IMR-90 (cell line): Measurements from ENCODE around the gene LRP3. TPM values are rescaled to one million over a fixed set of nuclear protein-coding genes. Genes with fewer than 3 reads are reported as not detected.

Source experiments
- ATAC-seq: fragments of 200-7000 bp; cut with Tn5 transposase; 2 replicates; pipeline ENCODE4 v1.9.1; 2020; ENCODE audit warnings: low read depth, mild to moderate bottlenecking, moderate library complexity
- BruUV-seq: library from RNA; stranded (reverse); fragments of 400-500 nt; replicated peaks from 2 replicates; lab custom pipeline; 2021; lab: Mats Ljungman, UMichigan
- CTCF ChIA-PET: fragments of 300-600 bp; formaldehyde crosslinking; extraction: SDS; loops from one replicate; lab custom pipeline; 2021; ENCODE audit warnings: antibody characterized with exemption; lab: Yijun Ruan, JAX
- POLR2A ChIA-PET: fragments of 300-600 bp; sonication (Branson Sonifier 250); formaldehyde crosslinking; loops from one replicate; lab custom pipeline; 2022; ENCODE audit warnings: antibody characterized with exemption; ENCODE audit not compliant: unreplicated experiment; lab: Charles Lee
- DNase-seq: peaks from one replicate; pipeline ENCODE4 v3.0.0; 2013
- H2AFZ ChIP-seq: replicated peaks from 2 replicates; pipeline ENCODE3; 2013; ENCODE audit warnings: low read length, mild to moderate bottlenecking; ENCODE audit not compliant: poor library complexity
- H2AK5ac ChIP-seq: 2 replicates; pipeline ENCODE4 v1.6.1; 2013; ENCODE audit warnings: low read depth, low read length, inconsistent platforms
- H2AK9ac ChIP-seq: replicated peaks from 2 replicates; pipeline ENCODE3; 2013; ENCODE audit warnings: mild to moderate bottlenecking, low read depth, low read length, moderate library complexity; ENCODE audit not compliant: poor library complexity
- H2BK120ac ChIP-seq: 2 replicates; pipeline ENCODE4 v1.6.1; 2013; ENCODE audit warnings: low read depth, low read length, inconsistent platforms
- H2BK15ac ChIP-seq: 3 replicates; pipeline ENCODE4 v1.6.1; 2013; ENCODE audit warnings: low read depth, low read length, inconsistent platforms
- H2BK20ac ChIP-seq: 2 replicates; pipeline ENCODE4 v1.6.1; 2013; ENCODE audit warnings: low read depth, mild to moderate bottlenecking, inconsistent platforms, low read length, moderate library complexity
- H2BK5ac ChIP-seq: 2 replicates; pipeline ENCODE4 v1.6.1; 2013; ENCODE audit warnings: mild to moderate bottlenecking, low read depth, low read length, inconsistent platforms; ENCODE audit not compliant: poor library complexity, severe bottlenecking
- H3K14ac ChIP-seq: replicated peaks from 2 replicates; pipeline ENCODE4 v1.6.1; 2013; ENCODE audit warnings: low read depth, low read length, inconsistent platforms
- H3K18ac ChIP-seq: 2 replicates; pipeline ENCODE4 v1.6.1; 2013; ENCODE audit warnings: low read depth, low read length, control low read depth
- H3K23ac ChIP-seq: 2 replicates; pipeline ENCODE4 v1.6.1; 2013; ENCODE audit warnings: low read depth, low read length, inconsistent platforms
- H3K27ac ChIP-seq: 2 replicates; pipeline ENCODE4 v1.5.1; 2013; ENCODE audit warnings: mild to moderate bottlenecking, control low read depth, low read length; ENCODE audit not compliant: insufficient read depth
- H3K27me3 ChIP-seq: 2 replicates; pipeline ENCODE4 v1.6.1; 2013; ENCODE audit warnings: low read length; ENCODE audit not compliant: control insufficient read depth, insufficient read depth
- H3K36me3 ChIP-seq: 2 replicates; pipeline ENCODE4 v1.6.1; 2013; ENCODE audit warnings: low read length, mixed read lengths; ENCODE audit not compliant: control insufficient read depth, insufficient read depth
- H3K4ac ChIP-seq: 2 replicates; pipeline ENCODE4 v1.6.1; 2013; ENCODE audit warnings: low read depth, low read length, inconsistent platforms
- H3K4me1 ChIP-seq: 2 replicates; pipeline ENCODE4 v1.6.1; 2013; ENCODE audit warnings: low read length, mixed read lengths; ENCODE audit not compliant: control insufficient read depth, insufficient read depth
- H3K4me2 ChIP-seq: 2 replicates; pipeline ENCODE4 v1.6.1; 2013; ENCODE audit warnings: low read depth, mild to moderate bottlenecking, control low read depth, low read length, moderate library complexity
- H3K4me3 ChIP-seq: 2 replicates; pipeline ENCODE4 v1.5.1; 2013; ENCODE audit warnings: low read depth, mild to moderate bottlenecking, control low read depth, low read length, moderate library complexity; ENCODE audit not compliant: insufficient read depth
- H3K56ac ChIP-seq: 2 replicates; pipeline ENCODE4 v1.6.1; 2013; ENCODE audit warnings: low read length, inconsistent platforms; ENCODE audit not compliant: insufficient read depth; ENCODE audit errors: extremely low read depth
- H3K79me1 ChIP-seq, 2 experiments: 2 replicates each; pipeline ENCODE4 v1.6.1; 2013; ENCODE audit warnings: low read length in 2 of 2, inconsistent platforms in 1 of 2, low read depth in 1 of 2
- H3K9ac ChIP-seq: 2 replicates; pipeline ENCODE4 v1.6.1; 2013; ENCODE audit warnings: low read depth, low read length, control low read depth
- H3K9me1 ChIP-seq: 2 replicates; pipeline ENCODE4 v1.6.1; 2013; ENCODE audit warnings: low read length, inconsistent platforms; ENCODE audit not compliant: insufficient read depth
- H3K9me3 ChIP-seq: 2 replicates; pipeline ENCODE4 v1.6.1; 2013; ENCODE audit warnings: low read length; ENCODE audit not compliant: control insufficient read depth, insufficient read depth
- H4K20me1 ChIP-seq: 2 replicates; pipeline ENCODE4 v1.6.1; 2013; ENCODE audit warnings: low read length, inconsistent platforms; ENCODE audit not compliant: insufficient read depth
- H4K5ac ChIP-seq: 2 replicates; pipeline ENCODE4 v1.6.1; 2013; ENCODE audit warnings: mild to moderate bottlenecking, low read depth, low read length, control low read depth
- H4K8ac ChIP-seq, 2 experiments: 2 replicates each; pipeline ENCODE4 v1.6.1; 2013; ENCODE audit warnings: low read depth in 2 of 2, low read length in 2 of 2, control low read depth in 1 of 2, inconsistent platforms in 1 of 2
- H4K91ac ChIP-seq: 2 replicates; pipeline ENCODE4 v1.6.1; 2013; ENCODE audit warnings: low read depth, low read length, inconsistent platforms; ENCODE audit not compliant: insufficient read depth
- BHLHE40 ChIP-seq: fragments of 150-350 bp; IDR thresholded peaks from 2 replicates; pipeline ENCODE4 v1.6.1; 2016; ENCODE audit warnings: mild to moderate bottlenecking, low read depth, low read length
- CEBPB ChIP-seq: IDR thresholded peaks from 2 replicates; pipeline ENCODE4 v1.6.1; 2012; ENCODE audit warnings: low read depth, low read length, improper control_type of control experiment
- CHD1 ChIP-seq: IDR thresholded peaks from 2 replicates; pipeline ENCODE4 v1.6.1; 2012; ENCODE audit warnings: low read depth, low read length, improper control_type of control experiment
- ELK1 ChIP-seq: fragments of 150-350 bp; IDR thresholded peaks from 2 replicates; pipeline ENCODE4 v1.6.1; 2016; ENCODE audit warnings: low read depth, mild to moderate bottlenecking, low read length, moderate library complexity, borderline replicate concordance
- FOS ChIP-seq: fragments of 150-350 bp; IDR thresholded peaks from 2 replicates; pipeline ENCODE4 v1.6.1; 2016; ENCODE audit warnings: low read depth, low read length
- MAFK ChIP-seq: IDR thresholded peaks from 2 replicates; pipeline ENCODE4 v1.6.1; 2012; ENCODE audit warnings: low read depth, low read length, improper control_type of control experiment
- MAZ ChIP-seq: IDR thresholded peaks from 2 replicates; pipeline ENCODE4 v1.6.1; 2012; ENCODE audit warnings: low read depth, mild to moderate bottlenecking, low read length, improper control_type of control experiment, moderate library complexity, borderline replicate concordance
- MXI1 ChIP-seq: IDR thresholded peaks from 2 replicates; pipeline ENCODE4 v1.6.1; 2012; ENCODE audit warnings: low read depth, mild to moderate bottlenecking, low read length, moderate library complexity, borderline replicate concordance
- NFE2L2 ChIP-seq: fragments of 150-350 bp; IDR thresholded peaks from 2 replicates; pipeline ENCODE4 v1.6.1; 2016; ENCODE audit warnings: low read depth, mild to moderate bottlenecking, low read length
- POLR2A ChIP-seq: IDR thresholded peaks from 2 replicates; pipeline ENCODE4 v1.6.1; 2012; ENCODE audit warnings: mild to moderate bottlenecking, low read depth, low read length
- RAD21 ChIP-seq: IDR thresholded peaks from 2 replicates; pipeline ENCODE4 v1.6.1; 2012; ENCODE audit warnings: low read length, improper control_type of control experiment
- RCOR1 ChIP-seq: IDR thresholded peaks from 2 replicates; pipeline ENCODE4 v1.6.1; 2012; ENCODE audit warnings: mild to moderate bottlenecking, low read length, improper control_type of control experiment; ENCODE audit not compliant: insufficient replicate concordance
- RFX5 ChIP-seq: IDR thresholded peaks from 2 replicates; pipeline ENCODE4 v1.8.0; 2012; ENCODE audit warnings: low read depth, mild to moderate bottlenecking, low read length, moderate library complexity
- SMC3 ChIP-seq: fragments of 150-350 bp; IDR thresholded peaks from 2 replicates; pipeline ENCODE4 v1.6.1; 2016; ENCODE audit warnings: low read depth, mild to moderate bottlenecking, antibody characterized with exemption, low read length, moderate library complexity
- USF2 ChIP-seq: fragments of 150-350 bp; IDR thresholded peaks from 2 replicates; pipeline ENCODE4 v1.6.1; 2017; ENCODE audit warnings: mild to moderate bottlenecking, antibody characterized with exemption, low read length, low read depth
- WGBS, 2 experiments: methylation state at CpG; one replicate each; pipeline versions ENCODE4 v1.1.5 to v1.1.7; 2013; ENCODE audit warnings: missing lambda C conversion rate in 2 of 2; ENCODE audit not compliant: insufficient read length in 1 of 2; ENCODE audit errors: extremely low coverage in 2 of 2; 5-methylcytosine and 5-hydroxymethylcytosine counted together
- dilution Hi-C: fragments of 300-500 bp; cut with HindIII; formaldehyde crosslinking; loops from one replicate; pipeline ENCODE4 v1.14.3; 2018; ENCODE audit warnings: low sequenced_read_pairs; ENCODE audit not compliant: unreplicated experiment
- in situ Hi-C: fragments of 300-500 bp; cut with MboI; formaldehyde crosslinking; loops from 3 replicates; pipeline ENCODE4 v1.14.3; 2019; ENCODE audit warnings: low sequenced_read_pairs, inconsistent platforms, mixed read lengths
- intact Hi-C: fragments of 100-400 bp; cut with micrococcal nuclease; formaldehyde crosslinking; loops from 2 replicates; pipeline ENCODE4 v1.10.0; 2022
- polyA plus RNA-seq, 3 experiments: library from polyadenylated mRNA; depleted of rRNA; stranded (reverse); fragments of >200 nt; gene quantifications; 2 replicates each; pipeline ENCODE4 v1.2.3, GENCODE V29; 2012; ENCODE audit warnings: low replicate concordance in 1 of 3
- total RNA-seq: library from RNA; depleted of rRNA; stranded (reverse); fragments of >200 nt; gene quantifications from 2 replicates; pipeline ENCODE4 v1.2.3, GENCODE V29; 2012
- TF ChIP-seq, protein P1 (sequence below): conservative IDR thresholded peaks from 2 replicates; pipeline ENCODE4 v1.5.1; 2012; ENCODE audit warnings: mild to moderate bottlenecking, low read depth, low read length, improper control_type of control experiment

LRP3 gene
- total and polyA plus RNA-seq, 2 of the 4 experiments (the other 2 are of a cell fraction) = 8.4 to 20.2 TPM

GRCh38 chr19:33252418-33252962, 58.4 kb downstream of the LRP3 start:
- Histone ChIP-seq H3K27me3 (peaks cover 12% of the 10 kb centered on the region), H3K9me3 (no peaks in the 10 kb centered on the region), H3K36me3 (no peaks in the 10 kb centered on the region), H3K9me1 (0 out of 2 replicates have a peak, but pooled peaks cover 12% of the 10 kb centered on the region), H3K4me1 (no peaks in the 10 kb centered on the region), H2BK20ac (no peak overlapping the region), H3K4ac (no peak overlapping the region), H3K4me2 (no peak overlapping the region), H3K23ac (no peak overlapping the region), H3K14ac (no peak overlapping the region), H2BK120ac (no peak overlapping the region), H4K5ac (no peak overlapping the region), H3K56ac (no peak overlapping the region), H4K91ac (no peak overlapping the region), H3K9ac (no peak overlapping the region), H2BK5ac (no peak overlapping the region), H4K8ac (no peak overlapping the region), H3K27ac (no peak overlapping the region), H2BK15ac (no peak overlapping the region), H2AK9ac (no peak overlapping the region), H3K79me1 (no peaks in the 10 kb centered on the region), H4K20me1 (no peaks in the 10 kb centered on the region), H3K18ac (no peak overlapping the region), H2AFZ (no peak overlapping the region), H2AK5ac (no peak overlapping the region), H3K4me3 (no peak overlapping the region)
- in situ Hi-C loops = no loop called here
- intact Hi-C loops = no loop called here
- ATAC-seq (no peak), DNase-seq (no peak)
- 47% methylated on average over 2 of the region's 4 CpGs; no CpG with 5 or more reads in 1 of the 2 experiments for WGBS, 2 experiments
- ChIA-PET CTCF (no interaction called here), POLR2A (no interaction called here)
- BruUV-seq = no TSS peak
- dilution Hi-C loops = no loop called here
- TF ChIP-seq CEBPB = no peak
- TF ChIP-seq, protein P1, sequence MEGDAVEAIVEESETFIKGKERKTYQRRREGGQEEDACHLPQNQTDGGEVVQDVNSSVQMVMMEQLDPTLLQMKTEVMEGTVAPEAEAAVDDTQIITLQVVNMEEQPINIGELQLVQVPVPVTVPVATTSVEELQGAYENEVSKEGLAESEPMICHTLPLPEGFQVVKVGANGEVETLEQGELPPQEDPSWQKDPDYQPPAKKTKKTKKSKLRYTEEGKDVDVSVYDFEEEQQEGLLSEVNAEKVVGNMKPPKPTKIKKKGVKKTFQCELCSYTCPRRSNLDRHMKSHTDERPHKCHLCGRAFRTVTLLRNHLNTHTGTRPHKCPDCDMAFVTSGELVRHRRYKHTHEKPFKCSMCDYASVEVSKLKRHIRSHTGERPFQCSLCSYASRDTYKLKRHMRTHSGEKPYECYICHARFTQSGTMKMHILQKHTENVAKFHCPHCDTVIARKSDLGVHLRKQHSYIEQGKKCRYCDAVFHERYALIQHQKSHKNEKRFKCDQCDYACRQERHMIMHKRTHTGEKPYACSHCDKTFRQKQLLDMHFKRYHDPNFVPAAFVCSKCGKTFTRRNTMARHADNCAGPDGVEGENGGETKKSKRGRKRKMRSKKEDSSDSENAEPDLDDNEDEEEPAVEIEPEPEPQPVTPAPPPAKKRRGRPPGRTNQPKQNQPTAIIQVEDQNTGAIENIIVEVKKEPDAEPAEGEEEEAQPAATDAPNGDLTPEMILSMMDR = no peak
- TF ChIP-seq CHD1 = no peak
- TF ChIP-seq NFE2L2 = no peak
- no peak for TF ChIP-seq MAFK
- no peak for TF ChIP-seq MAZ
- no peak for TF ChIP-seq RAD21
- TF ChIP-seq RFX5 = no peak
- no peak for TF ChIP-seq USF2
- TF ChIP-seq MXI1 = no peak
- TF ChIP-seq BHLHE40 = no peak
- no peak for TF ChIP-seq ELK1
- TF ChIP-seq POLR2A = no peak
- no peak for TF ChIP-seq RCOR1
- TF ChIP-seq FOS = no peak
- no peak for TF ChIP-seq SMC3
